Left lung (tissue), 10 donors: ENCODE data around the gene STEAP2. TPM values are rescaled to one million over a fixed set of nuclear protein-coding genes. Genes with fewer than 3 reads are reported as not detected.

Source experiments
- ATAC-seq: fragments of 200-7000 bp; cut with Tn5 transposase; one replicate; pipeline ENCODE4 v1.9.1; 2020; ENCODE audit warnings: moderate library complexity
- DNase-seq, 4 donors: peaks; one replicate each; pipeline ENCODE4 v3.0.0-alpha.2; 2013 to 2020
- H3K27ac ChIP-seq, 2 donors: fragments of 200-600 bp; sonication (generic) in 1 of 2; one replicate each; pipeline versions ENCODE4 v1.5.0 to v1.8.0; 2020 to 2021
- H3K27me3 ChIP-seq, 2 donors: fragments of 200-600 bp; sonication (generic) in 1 of 2; one replicate each; pipeline versions ENCODE4 v1.5.0 to v1.8.0; 2020 to 2021
- H3K36me3 ChIP-seq, 2 donors: fragments of 200-600 bp; sonication (generic) in 1 of 2; one replicate each; pipeline versions ENCODE4 v1.5.0 to v1.8.0; 2020 to 2021
- H3K4me1 ChIP-seq, 2 donors: fragments of 200-600 bp; one replicate each; pipeline ENCODE4 v1.8.0; 2021
- H3K4me3 ChIP-seq, 2 donors: fragments of 200-600 bp; sonication (generic) in 1 of 2; one replicate each; pipeline versions ENCODE4 v1.5.0 to v1.8.0; 2020 to 2021; ENCODE audit warnings: mild to moderate bottlenecking in 1 of 2
- H3K9me3 ChIP-seq, 2 donors: fragments of 200-600 bp; sonication (generic) in 1 of 2; one replicate each; pipeline versions ENCODE4 v1.5.0 to v1.8.0; 2020 to 2021
- CTCF ChIP-seq, 2 donors: fragments of 200-600 bp; sonication (generic) in 1 of 2; IDR thresholded peaks; one replicate each; pipeline versions ENCODE4 v1.5.0 to v1.8.0; 2021; ENCODE audit warnings: antibody characterized with exemption in 2 of 2
- intact Hi-C, 2 donors: fragments of 100-400 bp; cut with DNase I; formaldehyde crosslinking; loops; one replicate each; pipeline versions ENCODE4 v1.11.2 to v1.14.2; 2022
- polyA plus RNA-seq, 6 donors: library from polyadenylated mRNA; unstranded; fragments of 120-200 nt; gene quantifications; one replicate each; pipeline ENCODE4 v1.2.1, GENCODE V29; 2013; ENCODE audit not compliant: insufficient read length in 6 of 6
- total RNA-seq, 2 donors: library from RNA; stranded (reverse); fragmentation: NEBNext Ultra II Directional; extraction: Animal tissue kit (Norgen Biotek cat#: 25700); gene quantifications; one replicate each; pipeline ENCODE4 v1.2.1, GENCODE V29; 2021
- donor health status: DM: no; HTN: yes; CAD: no.
- donor health status: DM: no; HTN: no; CAD: no.

The STEAP2 gene
- total and polyA plus RNA-seq, 8 donors, result 5.8 to 24.6 (median 7.1) TPM

- H3K9me3 ChIP-seq, result no peaks in the 10 kb centered on the region
- ATAC-seq (no peak), DNase-seq (no peak)
- intact Hi-C loops, result no loop called here
- H3K27me3 ChIP-seq, result peaks cover 0 to 37% of the 10 kb centered on the region in 2 donors
- TF ChIP-seq CTCF (IDR thresholded peaks at IDR 0.05), result no peak
- no peak overlapping the region for H3K4me3 ChIP-seq
- no peaks in the 10 kb centered on the region for H3K36me3 ChIP-seq
- H3K4me1 ChIP-seq, result peaks cover 0 to 11% of the 10 kb centered on the region in 2 donors
- no peak overlapping the region for H3K27ac ChIP-seq
These were observed 31.0 kb downstream of the STEAP2 start for GRCh38 chr7:90242369-90243168.

- H3K27me3 ChIP-seq, result peaks cover 0 to 38% of the 10 kb centered on the region in 2 donors
- H3K27ac ChIP-seq, result no peak overlapping the region
- intact Hi-C loops, result no loop called here
- H3K4me1 ChIP-seq, result peaks cover 0 to 11% of the 10 kb centered on the region in 2 donors
- no peaks in the 10 kb centered on the region for H3K9me3 ChIP-seq
- TF ChIP-seq CTCF (IDR thresholded peaks at IDR 0.05), result no peak
- ATAC-seq (no peak), DNase-seq (no peak)
- no peaks in the 10 kb centered on the region for H3K36me3 ChIP-seq
- H3K4me3 ChIP-seq, result no peak overlapping the region
These were observed 32.0 kb downstream of the STEAP2 start for GRCh38 chr7:90243556-90243955.

GRCh38 chr7:90244565-90244908 is 33.0 kb downstream of the STEAP2 start:
- Histone ChIP-seq H3K27me3 (peaks cover 0 to 38% of the 10 kb centered on the region in 2 donors), H3K36me3 (no peaks in the 10 kb centered on the region), H3K27ac (peak overlapping the region; percentile 34 to 55), H3K9me3 (no peaks in the 10 kb centered on the region), H3K4me3 (peak overlapping the region; percentile 60 to 70), H3K4me1 (peaks cover 0 to 11% of the 10 kb centered on the region in 2 donors)
- DNase-seq, result no peak
- no peak for TF ChIP-seq CTCF (IDR thresholded peaks at IDR 0.05)
- intact Hi-C loops, result no loop called here
- ATAC-seq, result no peak

GRCh38 chr7:90244909-90245851 is 33.6 kb downstream of the STEAP2 start, which contains the start of gene CFAP69:
Gene CFAP69, plus strand, starts transcription at chr7:90245174. Its CDS starts 251 bp downstream, at chr7:90245425.
- intact Hi-C loops, result no loop called here

More at GRCh38 chr7:90244909-90245851, 33.6 kb downstream of the STEAP2 start, which contains the start of gene CFAP69:
- DNase-seq, result peak; percentile 89 to 95 (median 94)
- no peaks in the 10 kb centered on the region for H3K36me3 ChIP-seq
- H3K9me3 ChIP-seq, result no peaks in the 10 kb centered on the region
- peak within 1 kb of the TSS; percentile 34 to 55 for H3K27ac ChIP-seq
- peaks cover 0 to 38% of the 10 kb centered on the region in 2 donors for H3K27me3 ChIP-seq
- ATAC-seq, result peak; percentile 98
- peak within 1 kb of the TSS; percentile 60 to 70 for H3K4me3 ChIP-seq
- peak in 1 of 2 donors; percentile 30 for TF ChIP-seq CTCF (IDR thresholded peaks at IDR 0.05)
- peaks cover 0 to 11% of the 10 kb centered on the region in 2 donors for H3K4me1 ChIP-seq
